HEK293 (cell line): Measurements from ENCODE around the gene TERC.

Experiments
- GFI1B ChIP-seq: fragments of 450-650 bp; formaldehyde crosslinking; IDR thresholded peaks from 2 replicates; pipeline ENCODE4 v1.5.1; 2016; ENCODE audit warnings: missing biosample characterization, missing genetic modification characterization
- HOXA7 ChIP-seq: sonication (generic); formaldehyde crosslinking; IDR thresholded peaks from 2 replicates; pipeline ENCODE4 v1.8.1; 2022; ENCODE audit warnings: missing genetic modification reagents, borderline replicate concordance
- KLF10 ChIP-seq: fragments of 450-650 bp; IDR thresholded peaks from 2 replicates; pipeline ENCODE4 v1.5.1; 2018; ENCODE audit warnings: missing biosample characterization, mild to moderate bottlenecking, missing genetic modification characterization
- KLF16 ChIP-seq: fragments of 450-650 bp; formaldehyde crosslinking; IDR thresholded peaks from 2 replicates; pipeline ENCODE4 v1.5.1; 2017; ENCODE audit warnings: missing biosample characterization, missing genetic modification characterization
- KLF9 ChIP-seq: fragments of 450-650 bp; formaldehyde crosslinking; IDR thresholded peaks from 2 replicates; pipeline ENCODE4 v1.5.1; 2016; ENCODE audit warnings: missing biosample characterization, missing genetic modification characterization, low read depth
- MEIS1 ChIP-seq: sonication (generic); formaldehyde crosslinking; IDR thresholded peaks from 2 replicates; pipeline ENCODE4 v1.8.1; 2022; ENCODE audit warnings: missing genetic modification reagents, mild to moderate bottlenecking, borderline replicate concordance
- PATZ1 ChIP-seq: fragments of 450-650 bp; formaldehyde crosslinking; IDR thresholded peaks from 2 replicates; pipeline ENCODE4 v1.5.1; 2016; ENCODE audit warnings: missing biosample characterization, missing genetic modification characterization
- SALL2 ChIP-seq: fragments of 450-650 bp; formaldehyde crosslinking; IDR thresholded peaks from 2 replicates; pipeline ENCODE4 v1.5.0; 2017; ENCODE audit warnings: missing biosample characterization, mild to moderate bottlenecking, missing genetic modification characterization, borderline replicate concordance
- SCRT2 ChIP-seq: fragments of 450-650 bp; formaldehyde crosslinking; IDR thresholded peaks from 2 replicates; pipeline ENCODE4 v1.5.1; 2016; ENCODE audit warnings: missing biosample characterization, missing genetic modification characterization
- SP7 ChIP-seq: fragments of 450-650 bp; formaldehyde crosslinking; IDR thresholded peaks from 2 replicates; pipeline ENCODE4 v1.5.1; 2016; ENCODE audit warnings: missing biosample characterization, missing genetic modification characterization
- TCF7L2 ChIP-seq: IDR thresholded peaks from 2 replicates; pipeline ENCODE4 v1.6.1; 2011; ENCODE audit warnings: low read depth, mild to moderate bottlenecking, inconsistent platforms, low read length, moderate library complexity, borderline replicate concordance
- TSHZ1 ChIP-seq: fragments of 450-650 bp; formaldehyde crosslinking; IDR thresholded peaks from 2 replicates; pipeline ENCODE4 v1.5.1; 2016; ENCODE audit warnings: missing biosample characterization, missing genetic modification characterization, borderline replicate concordance
- YY2 ChIP-seq: fragments of 450-650 bp; formaldehyde crosslinking; IDR thresholded peaks from 2 replicates; pipeline ENCODE4 v1.5.1; 2016; ENCODE audit warnings: missing biosample characterization, missing genetic modification characterization
- ZBTB10 ChIP-seq: fragments of 450-650 bp; formaldehyde crosslinking; IDR thresholded peaks from 2 replicates; pipeline ENCODE4 v1.5.1; 2016; ENCODE audit warnings: missing biosample characterization, missing genetic modification characterization
- ZBTB21 ChIP-seq: fragments of 450-650 bp; formaldehyde crosslinking; IDR thresholded peaks from 2 replicates; pipeline ENCODE4 v1.5.1; 2017; ENCODE audit warnings: missing biosample characterization, missing genetic modification characterization
- ZBTB26 ChIP-seq: fragments of 450-650 bp; formaldehyde crosslinking; optimal IDR thresholded peaks from 2 replicates; pipeline ENCODE3; 2016; ENCODE audit warnings: missing biosample characterization, mild to moderate bottlenecking, missing genetic modification characterization
- ZNF214 ChIP-seq: fragments of 450-650 bp; formaldehyde crosslinking; IDR thresholded peaks from 2 replicates; pipeline ENCODE4 v1.5.1; 2017; ENCODE audit warnings: missing biosample characterization, mild to moderate bottlenecking, missing genetic modification characterization, borderline replicate concordance
- ZNF266 ChIP-seq: fragments of 450-650 bp; formaldehyde crosslinking; IDR thresholded peaks from 2 replicates; pipeline ENCODE4 v1.5.1; 2016; ENCODE audit warnings: missing biosample characterization, missing genetic modification characterization, low read depth
- ZNF311 ChIP-seq: fragments of 450-650 bp; formaldehyde crosslinking; IDR thresholded peaks from 2 replicates; pipeline ENCODE4 v1.5.1; 2017; ENCODE audit warnings: missing biosample characterization, missing genetic modification characterization, borderline replicate concordance
- ZNF404 ChIP-seq: fragments of 450-650 bp; formaldehyde crosslinking; IDR thresholded peaks from 2 replicates; pipeline ENCODE4 v1.5.1; 2017; ENCODE audit warnings: missing biosample characterization, missing genetic modification characterization
- ZNF449 ChIP-seq: fragments of 450-650 bp; formaldehyde crosslinking; IDR thresholded peaks from 2 replicates; pipeline ENCODE4 v1.5.1; 2017; ENCODE audit warnings: missing biosample characterization, mild to moderate bottlenecking, missing genetic modification characterization, moderate library complexity
- ZNF488 ChIP-seq: fragments of 450-650 bp; formaldehyde crosslinking; IDR thresholded peaks from 2 replicates; pipeline ENCODE4 v1.5.1; 2016; ENCODE audit warnings: missing biosample characterization, missing genetic modification characterization
- ZNF792 ChIP-seq: fragments of 450-650 bp; formaldehyde crosslinking; IDR thresholded peaks from 2 replicates; pipeline ENCODE4 v1.5.1; 2016; ENCODE audit warnings: missing biosample characterization, missing genetic modification characterization
- ZXDB ChIP-seq: fragments of 450-650 bp; formaldehyde crosslinking; IDR thresholded peaks from 2 replicates; pipeline ENCODE4 v1.5.1; 2016; ENCODE audit warnings: missing biosample characterization, missing genetic modification characterization

The TERC gene

GRCh38 chr3:169772305-169772896, 7.5 kb upstream of the TERC start (continued):
- TF ChIP-seq ZBTB10, result no peak
- no peak for TF ChIP-seq MEIS1 (CRISPR knock-in tag)
- TF ChIP-seq ZNF266 (tag by site-specific recombination), result no peak
- TF ChIP-seq KLF9 (tag by site-specific recombination), result no peak
- TF ChIP-seq KLF10 (tag by site-specific recombination), result no peak; the same call in 1 of the 2 replicates
- TF ChIP-seq KLF16, result no peak
- TF ChIP-seq SP7, result peak; percentile 74
- TF ChIP-seq TSHZ1 (tag by site-specific recombination), result no peak
- TF ChIP-seq ZNF488 (tag by site-specific recombination), result no peak
- no peak; the same call in 1 of the 2 replicates for TF ChIP-seq SCRT2 (tag by site-specific recombination)
- TF ChIP-seq ZBTB21 (tag by site-specific recombination), result no peak; the same call in 1 of the 2 replicates
- peak; percentile 13; the same call in 1 of the 2 replicates for TF ChIP-seq ZNF449 (tag by site-specific recombination)
- TF ChIP-seq ZBTB26 (tag by site-specific recombination), result no peak
- no peak for TF ChIP-seq ZNF404 (tag by site-specific recombination)
- no peak for TF ChIP-seq YY2 (tag by site-specific recombination)
- TF ChIP-seq TCF7L2, result no peak
- TF ChIP-seq GFI1B (tag by site-specific recombination), result no peak
- TF ChIP-seq ZNF792 (tag by site-specific recombination), result no peak
- TF ChIP-seq SALL2 (tag by site-specific recombination), result no peak
- TF ChIP-seq ZXDB (tag by site-specific recombination), result peak; percentile 44; the same call in 1 of the 2 replicates
- TF ChIP-seq HOXA7 (CRISPR knock-in tag), result no peak
- no peak for TF ChIP-seq ZNF311
- no peak for TF ChIP-seq ZNF214
- TF ChIP-seq PATZ1 (tag by site-specific recombination), result no peak
